H1 (cell line): ENCODE data around the gene DBH. TPM values are rescaled to one million over a fixed set of nuclear protein-coding genes. Genes with fewer than 3 reads are reported as not detected.

ENCODE experiments used
- BACH1 ChIP-seq: IDR thresholded peaks from 2 replicates; pipeline ENCODE4 v1.6.1; 2012; ENCODE audit warnings: low read length, improper control_type of control experiment
- BCL11A ChIP-seq, 2 experiments: IDR thresholded peaks; one replicate each; pipeline ENCODE4 v1.6.1; 2011; ENCODE audit warnings: low read depth in 2 of 2, low read length in 2 of 2, mild to moderate bottlenecking in 2 of 2
- PHF8 ChIP-seq: fragments of 200-600 bp; sonication (generic); conservative IDR thresholded peaks from 2 replicates; pipeline ENCODE4 v1.7.1; 2012; ENCODE audit warnings: low read depth, mild to moderate bottlenecking, inconsistent platforms, low read length, moderate library complexity
- POLR2AphosphoS5 ChIP-seq: IDR thresholded peaks from 2 replicates; pipeline ENCODE4 v1.6.1; 2011; ENCODE audit warnings: low read depth, low read length
- SIRT6 ChIP-seq: IDR thresholded peaks from one replicate; pipeline ENCODE4 v1.7.1; 2012; ENCODE audit warnings: low read length, inconsistent platforms
- polyA plus RNA-seq, 7 experiments: library from polyadenylated mRNA; depleted of rRNA in 3 of 7; stranded (reverse) in 5 of 7; unstranded in 2 of 7; fragments of >200 nt in 5 of 7; fragments of 200-250 nt in 2 of 7; gene quantifications; 1 replicate in 5 of 7; 2 replicates in 1 of 7; 4 replicates in 1 of 7; pipeline versions ENCODE4 v1.2.1 to v1.2.3, GENCODE V29; 2011 to 2013; ENCODE audit warnings: missing spikeins in 2 of 7, mixed read lengths in 2 of 7
- total RNA-seq: library from RNA; stranded (reverse); fragmentation: NEBNext Ultra II Directional; extraction: Animal tissue kit (Norgen Biotek cat#: 25700); gene quantifications from 2 replicates; pipeline ENCODE4 v1.2.1, GENCODE V29; 2021

DBH gene
- total and polyA plus RNA-seq, 2 of the 8 experiments (the other 6 are each of a cell fraction or from before 2014, with no cell fraction given) = 0.18 TPM; not detected in 1

DNA sequence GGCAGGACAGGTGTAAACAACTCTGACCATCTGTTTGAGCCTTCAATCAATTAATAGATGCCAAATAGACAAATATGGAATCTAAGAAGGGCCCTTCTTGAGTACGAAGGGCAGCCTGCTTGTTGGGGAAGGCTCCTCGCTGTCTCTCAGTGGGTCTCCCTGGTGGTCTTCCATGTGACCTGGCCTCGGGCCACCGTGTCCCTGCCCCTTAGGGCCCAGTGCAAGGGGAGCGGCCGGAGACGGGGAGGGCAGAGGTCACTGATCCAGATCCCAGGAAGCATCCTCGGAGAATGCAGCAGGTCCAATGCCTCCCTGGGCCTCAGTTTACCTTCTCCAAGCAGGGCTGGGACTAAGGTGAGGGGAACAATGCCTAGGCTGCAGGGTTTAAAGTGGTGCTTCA, 2.5 kb downstream of the DBH start (continued):
- no peak for TF ChIP-seq BCL11A (IDR thresholded peaks at IDR 0.05; ENCODE audit: low read depth in 2 of 2, low read length in 2 of 2)
- no peak for TF ChIP-seq PHF8
- no peak for TF ChIP-seq SIRT6
- no peak for TF ChIP-seq POLR2AphosphoS5
- TF ChIP-seq BACH1 = no peak
